Activated T-cell treated with anti-CD3 and anti-CD28 coated beads for 1 hour (primary cell): ENCODE measurements around the gene FAM83F.
"Not testable (repeated sequence)": the region's sequence is repeated elsewhere in the genome, so short reads cannot be mapped to it uniquely, and the experiment has no call there.

Source experiments
- DNase-seq: peaks from one replicate; pipeline ENCODE4 v3.0.0-alpha.2; 2020; ENCODE audit warnings: low read depth

The FAM83F gene

DNA sequence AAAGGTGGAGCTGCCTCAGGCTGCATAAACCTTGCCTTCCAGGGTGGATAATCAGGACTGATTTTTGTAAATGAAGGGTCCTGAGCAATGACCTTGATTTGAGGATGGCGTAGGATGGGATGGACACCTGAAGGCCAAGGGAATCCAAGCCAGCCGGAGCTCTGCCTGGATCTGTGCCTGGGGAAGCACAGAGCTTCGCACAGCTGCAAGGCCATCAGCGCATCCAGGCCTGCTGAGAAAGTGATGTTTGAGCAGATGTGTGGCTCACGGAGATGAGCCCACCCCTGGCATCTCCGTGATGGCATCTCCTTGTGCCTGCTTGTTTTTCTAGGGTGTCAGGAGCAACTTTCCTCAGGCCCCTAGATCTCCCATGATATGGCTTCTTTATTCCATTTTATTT lies 23.3 kb downstream of the FAM83F start:
- no peak for DNase-seq

DNA sequence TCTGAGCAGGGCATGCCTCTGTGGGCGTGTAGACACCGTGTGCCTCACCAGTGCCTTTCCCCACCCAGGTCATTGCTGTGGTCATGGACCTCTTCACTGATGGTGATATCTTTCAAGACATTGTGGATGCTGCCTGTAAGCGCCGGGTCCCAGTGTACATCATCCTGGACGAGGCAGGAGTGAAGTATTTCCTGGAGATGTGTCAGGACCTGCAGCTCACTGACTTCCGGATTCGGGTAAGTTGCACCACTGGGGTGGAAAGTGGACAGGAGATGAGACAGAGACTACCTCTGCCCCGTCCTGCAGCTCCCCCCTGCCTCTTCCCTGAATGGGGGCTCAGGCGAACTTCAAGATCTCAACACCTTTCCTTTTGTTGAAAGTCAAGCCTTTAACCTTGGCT lies 24.3 kb downstream of the FAM83F start:
- DNase-seq, result no peak

DNA sequence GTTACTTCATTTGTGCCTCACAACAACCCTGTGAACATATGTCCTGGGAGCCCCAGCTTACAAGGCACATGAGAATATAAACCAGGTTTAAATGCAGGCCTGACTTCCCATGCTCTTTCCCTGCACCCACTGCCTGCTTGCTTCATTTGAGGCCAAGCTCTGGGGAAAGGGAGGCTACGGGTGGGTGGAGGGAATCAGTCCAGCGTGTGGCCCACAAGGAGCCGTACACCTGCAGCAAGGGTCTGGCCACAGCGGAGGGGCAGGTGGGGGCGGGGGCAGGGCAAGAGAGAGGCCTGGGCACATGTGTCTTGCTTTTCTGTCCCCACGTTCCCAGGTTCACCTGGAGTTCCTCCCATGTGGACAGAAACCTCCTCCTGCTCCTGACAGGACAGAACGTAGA lies 26.2 kb downstream of the FAM83F start:
- DNase-seq, result no peak

DNA sequence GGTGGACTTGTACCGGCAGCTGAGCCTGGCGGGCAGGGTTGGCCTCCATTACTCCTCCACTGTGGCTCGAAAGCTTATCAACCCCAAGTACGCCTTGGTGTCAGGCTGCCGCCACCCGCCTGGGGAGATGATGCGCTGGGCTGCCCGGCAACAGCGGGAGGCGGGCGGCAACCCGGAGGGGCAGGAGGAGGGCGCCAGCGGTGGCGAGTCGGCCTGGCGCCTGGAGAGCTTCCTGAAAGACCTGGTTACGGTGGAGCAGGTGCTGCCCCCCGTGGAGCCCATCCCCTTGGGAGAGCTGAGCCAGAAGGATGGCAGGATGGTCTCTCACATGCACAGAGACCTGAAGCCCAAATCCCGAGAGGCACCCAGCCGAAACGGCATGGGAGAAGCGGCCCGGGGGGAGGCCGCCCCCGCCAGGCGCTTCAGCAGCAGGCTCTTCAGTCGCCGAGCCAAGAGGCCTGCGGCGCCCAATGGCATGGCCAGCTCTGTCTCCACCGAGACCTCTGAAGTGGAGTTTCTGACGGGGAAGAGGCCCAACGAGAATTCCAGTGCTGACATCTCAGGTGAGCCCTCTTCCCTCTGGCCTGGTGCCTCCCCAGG lies 26.7 kb downstream of the FAM83F start:
- DNase-seq, result no peak

DNA sequence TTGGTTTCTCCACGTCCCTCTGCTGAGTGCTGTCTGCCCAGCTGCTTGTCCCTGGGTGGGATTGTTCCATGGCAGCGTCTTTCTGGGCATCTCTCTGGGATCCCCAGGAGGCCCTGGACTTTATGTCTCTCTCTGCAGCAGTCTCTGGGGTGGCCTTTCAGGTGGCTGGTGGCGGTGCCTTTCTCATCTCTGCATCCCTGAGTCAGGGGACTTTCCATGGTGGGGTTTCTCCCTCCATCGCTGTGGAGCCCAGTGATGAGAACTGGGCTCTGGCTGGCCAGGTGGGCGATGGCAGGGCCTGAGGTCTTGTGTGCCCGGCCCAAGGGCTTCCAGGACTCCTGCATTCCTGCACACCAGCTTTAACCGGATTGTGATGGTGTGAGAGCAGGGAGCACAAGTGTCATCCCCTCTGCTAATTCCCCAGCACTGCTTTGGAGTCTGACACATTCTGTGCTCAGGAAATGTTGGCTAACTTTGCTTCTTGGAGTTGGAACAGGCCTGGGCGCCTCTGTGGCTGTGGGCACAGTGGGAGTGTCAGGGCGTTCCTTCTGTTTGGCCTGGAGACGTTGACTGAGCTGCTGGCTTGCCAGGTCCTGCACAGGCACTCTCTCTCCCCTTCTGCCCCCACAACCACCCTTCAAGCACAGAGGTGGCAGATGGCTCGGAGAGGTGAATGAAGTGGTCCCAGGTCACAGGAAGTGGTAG lies 27.9 kb downstream of the FAM83F start:
- DNase-seq, result no peak

DNA sequence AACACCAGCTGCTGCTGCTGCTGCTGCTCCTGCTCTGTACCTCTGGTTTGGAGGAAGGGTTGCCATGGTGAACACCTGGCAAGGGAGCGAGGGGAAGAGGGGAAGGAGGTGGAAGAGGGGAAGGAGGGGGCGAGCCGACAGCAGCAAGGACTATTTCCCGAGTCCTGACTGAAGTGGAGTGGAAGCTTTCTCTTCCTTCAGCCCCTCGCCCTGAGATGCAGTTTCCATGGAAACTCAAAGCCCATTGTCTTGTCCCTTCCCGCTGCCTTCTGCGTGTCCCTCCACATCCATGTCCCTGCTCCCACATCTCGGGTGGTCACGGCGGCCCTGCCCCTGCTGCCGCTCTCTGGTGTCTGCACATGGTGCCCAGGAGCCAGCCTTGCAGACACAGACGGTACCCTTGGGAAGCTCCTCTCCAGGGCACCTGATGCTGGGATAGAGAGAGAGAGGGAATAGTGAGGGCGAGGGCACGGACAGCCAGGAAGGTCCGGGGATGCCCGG lies 28.6 kb downstream of the FAM83F start:
- DNase-seq, result no peak

DNA sequence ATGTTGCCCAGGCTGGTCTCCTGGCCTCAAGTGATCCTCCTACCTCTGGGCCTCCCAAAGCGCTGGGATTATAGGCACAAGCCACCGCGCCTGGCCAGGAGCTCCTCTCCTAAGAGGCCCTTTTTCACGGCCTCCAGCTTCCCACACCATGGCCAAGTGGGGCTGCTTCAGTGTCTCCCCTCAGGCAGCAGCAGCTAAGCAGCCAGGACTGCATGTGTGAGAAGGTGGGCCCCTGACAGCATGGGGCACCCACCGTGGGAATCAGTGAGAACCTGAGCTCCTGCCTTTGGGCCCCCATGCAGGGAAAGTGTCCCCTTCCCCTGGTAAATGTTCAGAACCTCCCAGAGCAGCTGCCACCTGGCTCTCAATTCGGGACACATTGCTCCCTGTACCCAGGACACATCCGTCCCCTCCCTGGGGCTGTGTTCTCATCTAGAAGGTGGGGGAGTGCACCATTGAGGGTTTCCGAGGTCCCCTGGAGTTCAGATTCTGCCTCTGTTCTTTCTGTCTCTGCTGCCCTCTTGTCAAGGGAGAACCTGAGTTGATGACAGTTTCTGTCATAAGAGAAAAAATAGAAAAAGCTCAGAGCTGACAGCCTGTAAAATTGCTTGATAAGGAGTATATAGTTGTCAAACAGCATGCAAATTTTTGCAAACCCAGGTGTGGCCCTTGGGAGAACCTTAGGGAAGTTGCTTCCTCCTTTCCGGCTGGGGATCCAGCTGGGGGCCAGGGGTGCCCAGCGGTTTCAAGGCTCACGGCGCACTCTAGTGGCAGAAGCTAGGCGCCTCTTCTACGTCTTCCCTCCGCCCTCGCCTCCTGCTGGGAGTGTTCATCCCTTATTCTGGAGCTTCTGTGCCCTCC lies 29.7 kb downstream of the FAM83F start:
- DNase-seq, result peak; percentile 53

DNA sequence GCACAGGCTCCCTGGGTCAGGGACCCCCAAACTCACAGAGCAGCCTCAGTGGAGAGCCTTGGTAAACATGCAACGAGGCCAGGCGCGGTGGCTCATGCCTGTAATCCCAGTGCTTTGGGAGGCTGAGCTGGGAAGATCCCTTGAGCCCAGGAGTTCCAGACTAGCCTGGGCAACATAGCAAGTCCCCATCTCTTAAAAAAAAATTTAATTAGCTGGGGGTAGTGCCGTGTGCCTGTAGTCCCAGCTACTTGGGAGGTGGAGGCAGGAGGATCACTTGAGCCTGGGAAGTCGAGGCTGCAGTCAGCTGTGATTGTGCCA lies 30.3 kb downstream of the FAM83F start:
- not testable (repeated sequence) for DNase-seq

DNA sequence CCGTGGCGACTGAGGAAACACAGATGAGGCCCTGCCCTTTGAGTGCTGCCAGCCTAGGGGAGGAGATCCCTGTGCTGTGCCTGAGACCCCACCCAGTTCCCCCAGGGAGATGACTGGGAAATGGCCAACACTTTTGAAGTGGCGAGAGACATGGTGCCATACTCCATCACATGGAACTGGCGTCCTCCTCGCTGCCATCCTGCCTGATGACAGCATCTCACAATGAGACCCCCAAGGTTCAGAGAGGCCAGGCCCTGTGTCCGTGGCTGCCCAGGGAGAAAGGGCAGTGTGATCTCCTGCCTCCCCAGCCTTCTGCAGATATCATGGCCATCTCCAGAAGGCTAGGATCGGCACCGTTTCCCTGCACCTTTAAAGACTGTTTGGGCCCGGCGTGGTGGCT lies 31.1 kb downstream of the FAM83F start:
- no peak for DNase-seq

DNA sequence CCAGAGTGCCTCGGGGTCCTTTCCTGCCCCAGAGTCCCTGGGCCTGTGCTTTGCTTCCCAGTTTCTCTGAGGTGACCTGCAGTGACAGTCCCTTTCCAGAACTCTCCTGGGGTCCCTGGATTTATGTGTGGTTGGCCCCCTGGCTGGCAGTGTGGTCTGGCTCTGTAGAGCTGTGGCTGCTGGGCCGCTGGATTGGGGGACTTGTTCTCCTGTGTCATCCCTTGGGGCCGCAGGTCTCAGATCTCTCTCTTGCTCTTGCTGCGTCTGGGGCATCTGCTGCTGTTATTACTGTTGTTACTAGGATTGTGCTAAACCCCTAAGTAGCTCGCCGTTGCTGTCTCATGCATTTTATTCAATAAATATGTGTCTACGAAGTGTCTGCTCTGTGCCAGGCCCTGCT lies 31.9 kb downstream of the FAM83F start:
- no peak for DNase-seq

DNA sequence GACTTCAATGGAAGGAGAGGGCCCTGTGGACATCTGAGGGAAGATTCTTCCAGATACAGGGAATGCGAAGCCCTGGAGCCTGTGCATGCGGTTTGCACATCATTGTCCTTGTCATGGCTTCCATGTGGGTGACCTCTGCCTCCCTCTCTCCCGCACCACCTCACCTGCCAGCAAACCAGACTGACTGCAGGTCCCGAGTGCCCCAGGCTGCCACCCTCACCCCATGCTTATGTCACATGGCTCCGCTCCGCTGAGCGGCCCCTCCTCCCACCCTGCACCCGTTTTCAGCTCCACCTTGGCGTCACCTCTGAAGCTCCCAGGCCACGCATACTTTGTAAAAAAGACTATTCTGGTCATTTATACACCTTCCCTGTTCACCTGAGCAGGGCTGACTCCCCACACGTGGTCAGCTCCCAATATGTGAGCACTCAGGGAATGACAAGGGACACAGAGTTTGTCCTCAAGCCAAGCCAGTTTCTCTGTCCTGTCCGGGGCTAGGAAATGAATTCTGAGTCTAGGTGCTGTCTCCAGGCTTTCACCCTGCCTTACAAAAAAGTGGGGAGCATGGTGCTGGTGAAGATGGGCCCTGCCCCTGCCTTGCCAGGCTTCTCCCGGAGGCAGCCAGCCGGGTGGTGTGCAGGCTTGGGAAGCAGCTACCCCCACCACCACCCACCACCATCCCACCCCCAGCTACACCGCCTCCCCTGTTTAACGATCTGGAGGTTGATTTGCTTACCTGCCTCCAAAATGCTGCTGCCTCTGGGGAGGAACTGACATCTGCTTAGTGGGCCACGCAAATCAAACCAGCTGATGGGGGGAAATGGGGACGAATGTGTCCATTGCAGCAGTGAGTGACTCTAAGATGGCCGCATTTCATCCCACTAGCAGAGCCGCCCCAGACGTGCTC lies 32.7 kb downstream of the FAM83F start:
- no peak for DNase-seq

DNA sequence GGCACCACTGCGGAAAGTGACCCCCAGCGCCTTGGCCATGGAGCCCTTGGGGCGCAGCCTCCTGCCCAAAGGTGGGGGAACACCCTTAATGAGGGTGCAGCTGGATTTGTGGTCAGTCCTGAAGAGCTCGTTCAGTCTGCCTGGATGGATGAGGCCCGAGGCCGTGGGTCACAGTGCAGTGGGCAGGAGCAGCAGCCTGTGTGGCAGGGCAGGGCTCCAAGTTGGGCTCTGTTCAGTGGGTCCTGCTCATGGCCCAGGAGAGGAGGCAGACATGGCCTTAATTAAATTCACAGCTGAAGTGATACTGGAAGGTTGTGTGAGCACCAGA lies 33.3 kb downstream of the FAM83F start:
- DNase-seq, result no peak

DNA sequence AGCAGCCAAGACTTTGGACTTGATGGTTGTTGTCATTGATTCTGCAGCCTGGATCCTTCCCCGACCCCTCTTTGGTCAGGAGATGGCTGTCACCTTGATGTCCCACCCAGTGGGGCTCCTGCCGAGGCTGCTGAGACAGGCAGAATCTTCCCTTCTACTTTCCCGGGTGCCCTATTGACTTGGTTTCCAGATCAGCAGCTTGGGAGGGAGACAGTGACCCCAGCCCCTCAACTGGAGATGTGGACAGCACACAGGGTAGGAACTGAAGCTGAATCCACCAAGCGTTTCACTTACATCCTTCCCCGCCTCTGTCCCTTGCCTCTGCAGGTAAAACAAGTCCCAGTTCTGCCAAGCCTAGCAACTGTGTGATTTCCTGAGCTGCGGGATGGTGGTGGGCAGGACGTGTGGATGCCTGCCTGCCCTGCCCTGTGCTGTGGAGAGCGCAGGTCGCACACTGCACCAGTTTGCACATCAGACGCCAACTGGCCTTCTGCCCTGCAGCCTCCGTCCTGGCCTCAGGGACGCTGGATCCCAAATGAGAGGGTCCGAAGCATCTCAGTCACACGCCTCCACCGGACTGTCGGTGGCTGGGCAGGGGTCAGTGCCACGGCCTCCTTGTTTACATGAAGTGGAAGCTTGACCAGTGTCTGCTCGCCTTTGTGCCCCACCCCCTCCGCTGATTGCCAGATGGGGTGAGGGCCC lies 34.6 kb downstream of the FAM83F start:
- DNase-seq, result no peak

DNA sequence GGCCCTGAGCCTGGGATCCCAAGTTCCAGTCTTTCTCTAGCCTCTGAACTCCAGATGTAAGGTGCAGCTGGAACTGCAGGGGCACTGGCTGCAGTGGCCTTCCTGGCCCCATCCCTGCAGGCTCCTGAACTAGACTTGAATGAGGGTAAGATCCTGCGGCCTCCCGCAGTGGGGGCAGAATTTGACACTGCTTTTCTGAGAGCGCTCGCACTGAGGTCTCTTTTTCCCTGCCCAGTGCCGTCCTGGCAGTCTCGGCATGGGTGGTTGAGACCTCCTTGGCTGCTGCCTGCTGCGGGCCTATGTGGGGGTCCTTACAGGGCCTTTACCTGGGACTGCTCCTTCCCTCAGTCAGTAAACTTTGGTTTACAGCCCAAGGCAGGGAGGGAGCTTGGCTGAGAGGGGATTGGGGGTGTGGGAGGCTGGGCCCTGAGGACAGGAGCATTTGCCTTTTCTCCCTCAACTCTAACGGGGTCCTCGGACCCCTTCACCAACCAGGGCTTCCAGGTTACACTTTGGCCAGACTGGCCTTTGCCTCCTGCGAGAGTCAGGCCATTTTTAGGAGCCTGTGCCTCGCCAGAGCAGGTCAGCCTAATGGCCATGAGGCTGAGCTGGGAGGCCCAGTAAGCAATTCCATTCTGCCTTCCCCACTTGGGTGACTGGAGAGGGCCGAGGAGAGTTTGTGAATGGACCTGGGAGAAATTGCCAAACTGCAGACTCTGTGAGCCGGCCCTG lies 35.4 kb downstream of the FAM83F start:
- DNase-seq, result no peak

DNA sequence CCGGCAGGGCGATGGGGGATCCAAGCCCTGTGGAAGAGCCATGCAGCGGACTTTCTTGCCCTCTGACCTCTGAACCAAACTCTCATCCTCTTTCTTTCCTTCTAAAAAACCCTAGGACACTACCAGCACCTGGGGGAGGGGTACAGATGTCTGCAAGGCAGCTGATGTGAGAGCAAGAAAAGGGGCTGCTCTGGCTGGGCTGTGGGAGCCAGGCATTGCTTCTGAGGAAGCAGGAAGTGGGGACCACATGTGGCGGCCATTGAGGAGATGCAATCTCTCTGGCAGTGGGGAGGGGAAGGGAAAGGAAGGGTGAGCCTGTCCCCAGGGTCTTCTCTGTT lies 36.0 kb downstream of the FAM83F start:
- no peak for DNase-seq

DNA sequence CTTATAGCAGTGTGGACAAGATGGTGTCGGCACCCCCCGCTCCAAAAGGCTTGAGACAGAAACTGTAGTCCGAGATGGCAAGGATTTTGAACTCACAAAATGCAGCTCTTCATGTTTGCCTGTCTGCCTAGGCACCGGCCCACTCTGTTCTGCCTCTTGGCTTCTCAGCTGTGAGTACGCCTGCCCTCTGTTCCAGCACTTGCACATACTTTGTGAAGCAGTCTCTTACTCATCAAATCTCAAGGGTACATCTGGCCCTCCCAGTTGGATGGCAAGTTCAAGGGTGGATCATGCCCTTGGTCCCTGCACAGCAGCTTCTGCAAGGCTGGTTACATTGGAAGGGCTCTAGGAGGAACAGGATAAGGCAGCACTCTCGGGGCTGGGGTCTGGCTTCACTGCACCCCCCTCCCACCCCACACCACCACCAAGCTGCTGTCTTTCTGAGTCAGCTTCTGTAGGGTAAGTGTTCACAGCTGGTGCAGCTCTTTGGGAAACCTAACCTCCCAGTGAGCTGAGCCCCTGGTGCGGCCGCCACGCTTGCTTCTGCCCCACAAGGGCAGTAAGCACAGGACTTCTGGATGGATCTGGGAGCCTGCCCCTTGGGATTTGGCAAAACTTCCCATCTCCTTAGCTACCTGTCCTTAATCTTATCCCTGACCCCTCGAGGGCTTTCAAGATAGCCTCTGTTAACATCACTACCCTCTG lies 37.2 kb downstream of the FAM83F start:
- DNase-seq, result no peak

DNA sequence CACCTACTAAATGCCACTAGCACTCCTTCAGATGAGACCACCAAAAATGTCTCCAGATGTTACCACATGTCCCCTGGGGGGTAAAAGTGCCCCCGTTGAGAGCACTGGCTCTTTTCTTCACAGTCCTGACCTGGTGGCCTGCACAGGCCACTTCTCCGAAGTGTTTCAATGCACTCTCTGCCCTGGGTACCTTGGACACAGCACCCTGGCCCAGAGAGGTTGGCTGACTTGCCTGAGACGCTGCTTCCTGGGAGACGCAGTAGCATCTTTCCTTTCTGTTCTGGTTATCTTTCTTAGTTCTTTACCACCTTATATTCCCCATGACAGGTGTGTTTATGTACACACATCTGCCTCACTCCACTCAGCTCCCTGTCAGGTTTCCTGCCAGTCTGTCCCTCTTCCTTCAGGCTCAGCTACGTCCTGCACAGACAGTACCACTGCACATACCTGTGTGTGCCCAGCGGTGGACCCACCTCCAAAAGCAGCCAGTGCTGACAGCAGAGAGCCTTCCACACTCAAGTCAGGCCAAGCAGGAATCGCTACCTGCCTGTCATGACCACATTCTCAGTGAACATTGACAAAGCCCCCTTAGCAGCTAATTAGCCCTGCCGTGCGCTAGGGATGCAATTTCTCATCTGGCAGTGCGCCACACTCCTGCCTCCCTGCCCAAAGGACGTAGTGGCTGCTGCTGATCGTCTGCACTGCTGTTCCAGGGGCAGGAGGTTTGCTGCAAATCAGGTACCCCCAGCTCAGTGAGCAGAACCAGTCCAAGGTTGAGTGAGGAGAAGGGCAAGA lies 39.0 kb downstream of the FAM83F start:
- no peak for DNase-seq

DNA sequence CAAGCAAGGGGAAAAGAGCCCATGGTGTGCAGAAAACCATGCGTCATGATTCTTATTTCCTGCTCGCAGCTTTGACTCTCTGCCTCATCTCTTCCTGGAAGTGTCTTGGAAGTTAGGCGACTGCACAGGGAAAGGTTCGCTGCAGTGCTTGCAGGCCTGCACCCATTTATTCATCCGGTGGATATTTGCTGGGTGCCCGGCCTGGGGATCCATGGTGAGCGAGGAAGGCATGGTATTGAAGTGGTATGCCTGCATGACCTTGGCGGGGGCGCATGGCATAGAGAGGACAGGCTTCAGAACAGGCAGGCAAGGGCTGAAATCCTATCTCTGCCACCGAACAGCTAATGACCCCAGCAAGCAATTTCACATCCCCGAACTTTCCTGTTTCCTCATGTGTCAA lies 40.6 kb downstream of the FAM83F start:
- DNase-seq, result no peak

DNA sequence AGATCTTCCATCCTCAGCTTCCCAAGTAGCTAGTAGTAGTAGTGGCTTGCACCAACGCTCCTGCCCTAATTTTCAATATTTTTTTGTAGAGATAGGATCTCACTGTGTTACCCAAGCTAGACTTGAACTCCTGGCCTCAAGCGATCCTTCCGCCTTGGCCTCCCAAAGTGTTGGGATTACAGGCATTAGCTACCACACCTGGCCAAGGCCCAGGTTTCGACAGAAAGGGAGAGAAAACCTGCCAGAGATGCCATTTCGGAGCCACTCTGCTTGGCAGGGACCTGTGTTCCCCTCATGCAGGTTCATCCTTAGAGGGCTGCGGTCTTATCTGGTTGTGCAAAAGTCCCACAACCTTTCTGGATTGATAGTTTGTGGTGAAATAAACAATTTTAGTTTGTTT lies 41.4 kb downstream of the FAM83F start:
- no peak for DNase-seq
